ENCODE results near the gene C16orf46. TPM values are rescaled to one million over a fixed set of nuclear protein-coding genes. Genes with fewer than 3 reads are reported as not detected.

Gene C16orf46
- total and polyA plus RNA-seq, 2 of the 4 experiments (the other 2 are of a cell fraction): 0.27 to 0.72 TPM

DNA sequence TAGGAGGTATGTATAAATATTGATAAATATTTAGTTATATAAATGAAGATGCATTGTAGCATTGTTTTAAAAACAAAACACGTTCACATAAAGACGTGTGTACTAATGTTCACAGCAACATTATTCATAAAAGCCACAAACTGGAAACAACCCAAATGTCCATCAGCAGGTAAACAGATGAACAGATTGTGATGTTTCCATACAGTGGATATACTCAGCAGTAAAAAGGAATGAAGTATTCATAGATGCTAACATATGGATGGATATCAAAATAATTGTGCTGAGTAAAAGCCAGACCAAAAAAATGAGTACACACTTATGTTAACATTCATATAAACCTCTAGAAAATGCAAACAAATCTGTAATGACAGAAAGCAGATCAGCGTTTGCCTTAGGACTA, 64.1 kb downstream of the C16orf46 start:
- CTCF ChIA-PET: no interaction called here

More for the DNA sequence above, 64.1 kb downstream of the C16orf46 start:
- WGBS, 2 experiments (ENCODE audit: extremely low coverage in 2 of 2, insufficient read length in 1 of 2): no CpG with 5 or more reads among the region's 3 CpGs
- ATAC-seq (ENCODE audit: low read depth) (no peak), DNase-seq (no peak)
- H4K91ac ChIP-seq (ENCODE audit: insufficient read depth, low read depth, low read length): no peak overlapping the region
- H3K79me1 ChIP-seq (ENCODE audit: low read depth in 1 of 2, low read length in 2 of 2): peaks cover 20 to 34% of the 10 kb centered on the region in 2 experiments
- no peaks in the 10 kb centered on the region for H3K27me3 ChIP-seq (ENCODE audit: control insufficient read depth, insufficient read depth, low read length)
- no peak overlapping the region for H4K5ac ChIP-seq (ENCODE audit: low read depth, low read length)
- 0 out of 2 replicates have a peak, but pooled peaks cover 3% of the 10 kb centered on the region for H3K9me1 ChIP-seq (ENCODE audit: insufficient read depth, low read length)
- H3K27ac ChIP-seq (ENCODE audit: insufficient read depth, low read length): no peak overlapping the region
- no peak overlapping the region for H3K18ac ChIP-seq (ENCODE audit: low read depth, low read length)
- no peak overlapping the region for H3K9ac ChIP-seq (ENCODE audit: low read depth, low read length)
- no peak overlapping the region for H2AFZ ChIP-seq (replicated peaks; ENCODE audit: low read length, poor library complexity)
- H3K4me3 ChIP-seq (ENCODE audit: insufficient read depth, low read depth, low read length): no peak overlapping the region
- H3K56ac ChIP-seq (ENCODE audit: extremely low read depth, insufficient read depth, low read length): no peak overlapping the region
- no peaks in the 10 kb centered on the region for H3K9me3 ChIP-seq (ENCODE audit: control insufficient read depth, insufficient read depth, low read length)
- H2AK9ac ChIP-seq (replicated peaks; ENCODE audit: low read depth, low read length, poor library complexity): no peak overlapping the region
- no peaks in the 10 kb centered on the region; the same call in 1 of the 2 replicates for H3K4me1 ChIP-seq (ENCODE audit: control insufficient read depth, insufficient read depth, low read length)
- H3K36me3 ChIP-seq (ENCODE audit: control insufficient read depth, insufficient read depth, low read length): peaks cover 9% of the 10 kb centered on the region; the same call in 1 of the 2 replicates
- no peak overlapping the region for H2BK120ac ChIP-seq (ENCODE audit: low read depth, low read length)
- H4K8ac ChIP-seq (ENCODE audit: low read depth in 2 of 2, low read length in 2 of 2): no peak overlapping the region
- H2BK5ac ChIP-seq (ENCODE audit: low read depth, low read length, poor library complexity, severe bottlenecking): no peak overlapping the region
- no TSS peak for BruUV-seq (replicated peaks)
- in situ Hi-C loops (cut with MboI; ENCODE audit: low sequenced_read_pairs): no loop called here
- no peak overlapping the region for H3K23ac ChIP-seq (ENCODE audit: low read depth, low read length)
- no peak overlapping the region for H3K4me2 ChIP-seq (ENCODE audit: low read depth, low read length)
- H2BK15ac ChIP-seq (ENCODE audit: low read depth, low read length): no peak overlapping the region
- H3K14ac ChIP-seq (replicated peaks; ENCODE audit: low read depth, low read length): no peak overlapping the region
- dilution Hi-C loops (cut with HindIII; ENCODE audit: low sequenced_read_pairs, unreplicated experiment): no loop called here
- intact Hi-C loops (cut with micrococcal nuclease): no loop called here
- no peaks in the 10 kb centered on the region; the same call in 1 of the 2 replicates for H4K20me1 ChIP-seq (ENCODE audit: insufficient read depth, low read length)
- no peak overlapping the region for H2BK20ac ChIP-seq (ENCODE audit: low read depth, low read length)
- no peak for TF ChIP-seq RFX5 (IDR thresholded peaks at IDR 0.05; ENCODE audit: low read depth, low read length)
- no peak for TF ChIP-seq RCOR1 (IDR thresholded peaks at IDR 0.05; ENCODE audit: insufficient replicate concordance, low read length)
- TF ChIP-seq MAZ (IDR thresholded peaks at IDR 0.05; ENCODE audit: borderline replicate concordance, low read depth, low read length): no peak
- TF ChIP-seq BHLHE40 (IDR thresholded peaks at IDR 0.05; ENCODE audit: low read depth, low read length): no peak
- no peak for TF ChIP-seq SMC3 (IDR thresholded peaks at IDR 0.05; ENCODE audit: low read depth, low read length)
- TF ChIP-seq FOS (IDR thresholded peaks at IDR 0.05; ENCODE audit: low read depth, low read length): no peak
- POLR2A ChIA-PET (ENCODE audit: unreplicated experiment): no interaction called here
- no peak overlapping the region for H2AK5ac ChIP-seq (ENCODE audit: low read depth, low read length)
- H3K4ac ChIP-seq (ENCODE audit: low read depth, low read length): no peak overlapping the region

Small RNA genes lying within 50 kb of the gene (microRNA-seq; reads per million reads assigned to microRNA genes)
- gene AC092718.3 (ENCODE audit: insufficient read depth, insufficient read length) (not detected), gene RNU6-1191P (ENCODE audit: insufficient read depth, insufficient read length) (not detected)

Small RNA genes lying within 50 kb of the gene (small RNA-seq; reads per million reads assigned to genes)
- gene AC092718.3 (0 reads per million in 5 experiments), gene RNU6-1191P (0 reads per million in 5 experiments)

Other genes starting within 250 kb of the C16orf46 start
- gene CMC2, start 70.4 kb downstream of the C16orf46 start, total RNA-seq (2012; rRNA removed): 57.0 and 81.4 TPM in 2 replicates
- 104 and 108 TPM in 2 replicates for gene CMC2, start 70.4 kb downstream of the C16orf46 start, polyA plus RNA-seq (2012; rRNA removed)
- gene CENPN, start 70.0 kb downstream of the C16orf46 start, total RNA-seq (2012; rRNA removed): 22.8 and 34.4 TPM in 2 replicates
- 20.5 and 37.4 TPM in 2 replicates for gene CENPN, start 70.0 kb downstream of the C16orf46 start, polyA plus RNA-seq (2012; rRNA removed)
- 38.9 and 45.9 TPM in 2 replicates for gene ATMIN, start 41.4 kb downstream of the C16orf46 start, total RNA-seq (2012; rRNA removed)
- gene ATMIN, start 41.4 kb downstream of the C16orf46 start, polyA plus RNA-seq (2012; rRNA removed): 13.5 and 15.8 TPM in 2 replicates
- gene GCSH, start 19.2 kb upstream of the C16orf46 start, total RNA-seq (2012; rRNA removed): 9.3 and 19.7 TPM in 2 replicates
- gene GCSH, start 19.2 kb upstream of the C16orf46 start, polyA plus RNA-seq (2012; rRNA removed): 19.5 and 21.2 TPM in 2 replicates
- not detected in 2 replicates for gene BCO1, start 161.5 kb upstream of the C16orf46 start, total RNA-seq (2012; rRNA removed)
- gene BCO1, start 161.5 kb upstream of the C16orf46 start, polyA plus RNA-seq (2012; rRNA removed): not detected in 2 replicates
- 5.7 and 9.2 TPM in 2 replicates for gene GAN, start 237.7 kb upstream of the C16orf46 start, total RNA-seq (2012; rRNA removed)
- 1.0 and 1.1 TPM in 2 replicates for gene GAN, start 237.7 kb upstream of the C16orf46 start, polyA plus RNA-seq (2012; rRNA removed)